OCI-LY7 (cell line): Measurements from ENCODE around the gene VPS50. TPM values are rescaled to one million over a fixed set of nuclear protein-coding genes. Genes with fewer than 3 reads are reported as not detected.

Source experiments
- BruUV-seq: library from RNA; stranded (reverse); fragments of 400-500 nt; replicated peaks from 2 replicates; lab custom pipeline; 2021; lab: Mats Ljungman, UMichigan
- CTCF ChIA-PET: fragments of 300-600 bp; sonication (Branson Sonifier 250); formaldehyde crosslinking; loops from one replicate; lab custom pipeline; 2022; ENCODE audit warnings: antibody characterized with exemption; ENCODE audit not compliant: unreplicated experiment; lab: Charles Lee
- POLR2A ChIA-PET: fragments of 300-600 bp; sonication (Branson Sonifier 250); formaldehyde crosslinking; loops from one replicate; lab custom pipeline; 2022; ENCODE audit warnings: antibody characterized with exemption; lab: Charles Lee
- DNase-seq: peaks from one replicate; pipeline ENCODE4 v3.0.0-alpha.2; 2015; ENCODE audit warnings: low spot score
- H2AFZ ChIP-seq: fragments of 200-600 bp; sonication (generic), shearing (Covaris generic); 2 replicates; pipeline ENCODE4 v1.6.1; 2014; ENCODE audit warnings: mild to moderate bottlenecking, antibody characterized with exemption, low read length, moderate library complexity
- H3K27ac ChIP-seq: fragments of 200-600 bp; sonication (generic); 2 replicates; pipeline ENCODE4 v1.5.1; 2014; ENCODE audit warnings: mixed run types, low read depth, mild to moderate bottlenecking, moderate library complexity, low read length, inconsistent platforms; ENCODE audit not compliant: poor library complexity, severe bottlenecking
- H3K36me3 ChIP-seq: fragments of 200-600 bp; sonication (generic); 2 replicates; pipeline ENCODE4 v1.6.1; 2014; ENCODE audit warnings: mild to moderate bottlenecking, antibody characterized with exemption, low read length, moderate library complexity, mixed read lengths; ENCODE audit not compliant: insufficient read depth
- H3K4me1 ChIP-seq: fragments of 200-600 bp; sonication (generic); 2 replicates; pipeline ENCODE4 v1.5.1; 2014; ENCODE audit warnings: mild to moderate bottlenecking, low read length; ENCODE audit not compliant: insufficient read depth, poor library complexity, severe bottlenecking
- H3K4me2 ChIP-seq: fragments of 200-600 bp; sonication (generic); 2 replicates; pipeline ENCODE4 v1.6.1; 2014; ENCODE audit warnings: mild to moderate bottlenecking, low read length
- H3K4me3 ChIP-seq: fragments of 200-600 bp; sonication (generic); 2 replicates; pipeline ENCODE4 v1.5.1; 2014; ENCODE audit warnings: mild to moderate bottlenecking, low read depth, low read length; ENCODE audit not compliant: poor library complexity, severe bottlenecking
- H3K79me2 ChIP-seq: fragments of 200-600 bp; sonication (generic); 2 replicates; pipeline ENCODE4 v1.6.1; 2016; ENCODE audit warnings: low read depth, mild to moderate bottlenecking, low read length, moderate library complexity, mixed read lengths; ENCODE audit not compliant: insufficient read depth
- H3K9me2 ChIP-seq: fragments of 200-600 bp; sonication (generic); 2 replicates; pipeline ENCODE4 v1.6.1; 2016; ENCODE audit warnings: mild to moderate bottlenecking, low read length, mixed read lengths; ENCODE audit not compliant: insufficient read depth
- H3K9me3 ChIP-seq: fragments of 200-600 bp; sonication (generic); 2 replicates; pipeline ENCODE4 v1.6.1; 2014; ENCODE audit warnings: mild to moderate bottlenecking, mixed run types, low read length, mixed read lengths
- H4K20me1 ChIP-seq: fragments of 200-600 bp; sonication (generic); 2 replicates; pipeline ENCODE4 v1.6.1; 2014; ENCODE audit warnings: mild to moderate bottlenecking, antibody characterized with exemption, low read length, moderate library complexity, mixed read lengths; ENCODE audit not compliant: insufficient read depth
- EZH2phosphoT487 ChIP-seq: fragments of 200-600 bp; sonication (generic); IDR thresholded peaks from 2 replicates; pipeline ENCODE4 v1.6.1; 2018; ENCODE audit warnings: low read depth, borderline replicate concordance, mild to moderate bottlenecking, mixed run types, antibody characterized with exemption, low read length, moderate library complexity, mixed read lengths
- intact Hi-C: fragments of 100-400 bp; cut with micrococcal nuclease; formaldehyde crosslinking; loops from one replicate; pipeline ENCODE4 v1.10.0; 2022; ENCODE audit not compliant: unreplicated experiment
- total RNA-seq, 2 experiments: library from RNA; depleted of rRNA in 1 of 2; stranded (reverse); fragments of >200 nt in 1 of 2; shearing (Covaris generic) in 1 of 2; gene quantifications; 2 replicates each; pipeline ENCODE4 v1.2.3, GENCODE V29; 2014 to 2022
- TF ChIP-seq, protein P1 (sequence below): fragments of 200-600 bp; sonication (generic); conservative IDR thresholded peaks from 2 replicates; pipeline ENCODE4 v1.5.1; 2014; ENCODE audit warnings: mild to moderate bottlenecking, antibody characterized with exemption, low read length, moderate library complexity, mixed read lengths

VPS50 gene
- total RNA-seq, 2 experiments from 2014 or later, result 17.9 to 20.0 TPM

DNA sequence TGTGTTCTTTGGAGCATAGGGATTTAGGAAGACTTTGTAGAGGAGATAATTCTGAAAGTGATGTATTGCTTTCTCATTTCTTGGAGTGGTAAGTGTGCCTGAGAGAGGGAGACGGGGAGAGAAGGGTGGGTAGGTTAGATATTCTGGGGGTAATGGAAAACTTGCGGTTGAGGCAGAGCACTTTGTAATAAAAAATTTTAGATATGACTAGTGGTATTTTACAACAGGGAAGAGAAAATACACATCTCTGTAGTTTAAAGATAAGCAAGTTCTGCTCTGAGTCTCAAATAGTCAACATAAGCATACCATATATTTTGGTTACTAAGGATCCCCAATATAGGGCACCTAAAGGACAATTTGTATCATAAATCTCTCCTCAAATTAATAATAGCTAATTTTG is 6.6 kb downstream of the VPS50 start:
- POLR2A ChIA-PET, result interaction anchor here (0.7 kb wide), 1 partner anchor 1031 kb away, joined by 3 read pairs; no protein-coding TSS in a partner anchor
- no TSS peak for BruUV-seq
- intact Hi-C loops, result loop anchor here (10.0 kb wide), 2 partner anchors 404 to 644 kb away; partner anchors contain the start of genes CDK6 and FAM133B
- H3K9me2 ChIP-seq, result no peaks in the 10 kb centered on the region
- no peak overlapping the region for H3K4me3 ChIP-seq
- peaks cover 3% of the 10 kb centered on the region; the same call in 1 of the 2 replicates for H4K20me1 ChIP-seq
- CTCF ChIA-PET, result no interaction called here
- no peak overlapping the region for H3K27ac ChIP-seq
- no peak overlapping the region for H2AFZ ChIP-seq
- no peaks in the 10 kb centered on the region for H3K9me3 ChIP-seq
- DNase-seq, result no peak
- H3K79me2 ChIP-seq, result peaks cover 6% of the 10 kb centered on the region; the same call in 1 of the 2 replicates
- peaks cover 4% of the 10 kb centered on the region for H3K4me1 ChIP-seq
- H3K36me3 ChIP-seq, result no peaks in the 10 kb centered on the region
- H3K4me2 ChIP-seq, result no peak overlapping the region
- TF ChIP-seq, protein P1, sequence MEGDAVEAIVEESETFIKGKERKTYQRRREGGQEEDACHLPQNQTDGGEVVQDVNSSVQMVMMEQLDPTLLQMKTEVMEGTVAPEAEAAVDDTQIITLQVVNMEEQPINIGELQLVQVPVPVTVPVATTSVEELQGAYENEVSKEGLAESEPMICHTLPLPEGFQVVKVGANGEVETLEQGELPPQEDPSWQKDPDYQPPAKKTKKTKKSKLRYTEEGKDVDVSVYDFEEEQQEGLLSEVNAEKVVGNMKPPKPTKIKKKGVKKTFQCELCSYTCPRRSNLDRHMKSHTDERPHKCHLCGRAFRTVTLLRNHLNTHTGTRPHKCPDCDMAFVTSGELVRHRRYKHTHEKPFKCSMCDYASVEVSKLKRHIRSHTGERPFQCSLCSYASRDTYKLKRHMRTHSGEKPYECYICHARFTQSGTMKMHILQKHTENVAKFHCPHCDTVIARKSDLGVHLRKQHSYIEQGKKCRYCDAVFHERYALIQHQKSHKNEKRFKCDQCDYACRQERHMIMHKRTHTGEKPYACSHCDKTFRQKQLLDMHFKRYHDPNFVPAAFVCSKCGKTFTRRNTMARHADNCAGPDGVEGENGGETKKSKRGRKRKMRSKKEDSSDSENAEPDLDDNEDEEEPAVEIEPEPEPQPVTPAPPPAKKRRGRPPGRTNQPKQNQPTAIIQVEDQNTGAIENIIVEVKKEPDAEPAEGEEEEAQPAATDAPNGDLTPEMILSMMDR, result no peak
- no peak for TF ChIP-seq EZH2phosphoT487

DNA sequence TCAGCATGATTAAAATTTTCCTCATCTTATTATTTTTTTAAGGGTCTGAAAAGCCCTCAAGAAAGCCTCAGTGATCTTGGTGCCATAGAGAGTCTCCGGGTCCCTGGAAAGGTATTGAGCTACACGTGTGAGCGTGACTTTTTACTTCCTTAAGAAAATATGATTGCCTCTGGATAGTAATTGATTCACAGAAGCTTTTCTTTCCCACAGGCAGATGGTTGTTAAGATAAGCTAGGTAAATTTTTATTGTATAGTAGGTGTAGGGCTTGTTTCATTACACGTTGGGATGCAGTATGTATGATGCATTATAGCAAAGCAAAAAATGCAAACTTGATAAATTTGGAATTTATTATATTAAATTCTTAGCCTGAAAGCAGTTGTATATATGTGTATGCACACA is 7.7 kb downstream of the VPS50 start:
- H4K20me1 ChIP-seq, result peaks cover 3% of the 10 kb centered on the region; the same call in 1 of the 2 replicates
- no peaks in the 10 kb centered on the region for H3K79me2 ChIP-seq
- H2AFZ ChIP-seq, result no peak overlapping the region
- BruUV-seq, result no TSS peak
- no peaks in the 10 kb centered on the region for H3K4me1 ChIP-seq
- no peak overlapping the region for H3K4me3 ChIP-seq
- H3K36me3 ChIP-seq, result no peaks in the 10 kb centered on the region
- H3K27ac ChIP-seq, result no peak overlapping the region
- ChIA-PET CTCF (no interaction called here), POLR2A (interaction anchor here (0.7 to 1.4 kb wide), 3 partner anchors 8 to 164 kb away, joined by 3 to 4 read pairs (median 3); partner anchors contain the start of gene VPS50)
- H3K4me2 ChIP-seq, result no peak overlapping the region
- TF ChIP-seq EZH2phosphoT487, result no peak
- TF ChIP-seq, protein P1, result no peak
- DNase-seq, result no peak
- intact Hi-C loops, result loop anchor here (10.0 kb wide), 2 partner anchors 405 to 645 kb away; partner anchors contain the start of genes CDK6 and FAM133B
- no peaks in the 10 kb centered on the region for H3K9me3 ChIP-seq
- H3K9me2 ChIP-seq, result no peaks in the 10 kb centered on the region

DNA sequence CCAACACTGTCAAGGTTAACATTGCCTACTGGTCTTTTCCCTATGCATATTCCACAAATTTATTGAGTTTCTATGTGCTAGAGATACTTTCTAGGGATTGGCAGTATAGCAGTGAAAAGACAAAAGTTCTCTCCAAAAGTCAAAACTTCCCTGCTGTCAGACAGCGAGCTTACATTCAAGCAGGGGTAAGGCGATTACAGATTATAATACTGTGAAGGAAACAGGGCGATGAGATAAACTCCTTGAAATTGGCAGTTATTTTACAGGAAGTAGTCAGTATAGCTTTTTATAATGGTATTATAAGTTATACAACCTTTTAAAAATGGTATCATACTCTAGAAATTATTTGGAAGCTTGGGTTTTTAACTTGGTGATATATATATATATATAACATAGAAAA is 9.9 kb downstream of the VPS50 start:
- H3K4me2 ChIP-seq, result no peak overlapping the region
- DNase-seq, result no peak
- H2AFZ ChIP-seq, result no peak overlapping the region
- no peak overlapping the region for H3K27ac ChIP-seq
- H4K20me1 ChIP-seq, result peaks cover 13% of the 10 kb centered on the region
- intact Hi-C loops, result no loop called here
- H3K79me2 ChIP-seq, result no peaks in the 10 kb centered on the region
- no peaks in the 10 kb centered on the region for H3K4me1 ChIP-seq
- H3K4me3 ChIP-seq, result no peak overlapping the region
- no peaks in the 10 kb centered on the region for H3K9me3 ChIP-seq
- no peaks in the 10 kb centered on the region for H3K9me2 ChIP-seq
- POLR2A ChIA-PET, result interaction anchor here (1.0 to 2.0 kb wide), 3 partner anchors 10 to 21 kb away, joined by 3 to 13 read pairs (median 6); partner anchors contain the start of gene VPS50
- TF ChIP-seq EZH2phosphoT487, result no peak
- TF ChIP-seq, protein P1, result no peak
- H3K36me3 ChIP-seq, result no peaks in the 10 kb centered on the region
- BruUV-seq, result no TSS peak
- CTCF ChIA-PET, result interaction anchor here (0.7 kb wide), 1 partner anchor 1461 kb away, joined by 3 read pairs; no protein-coding TSS in a partner anchor
